Muscle layer of duodenum (tissue), 2 donors: Measurements from ENCODE around the gene RBL1.
"Not testable (repeated sequence)": the region's sequence is repeated elsewhere in the genome, so short reads cannot be mapped to it uniquely, and the experiment has no call there.

Experiments
- H3K27ac ChIP-seq: one replicate; pipeline ENCODE4 v1.7.0; 2013; ENCODE audit warnings: mild to moderate bottlenecking, low read length
- H3K27me3 ChIP-seq: one replicate; pipeline ENCODE4 v1.7.0; 2013; ENCODE audit warnings: low read depth, mild to moderate bottlenecking, control low read depth, low read length
- H3K36me3 ChIP-seq, 2 donors: one replicate each; pipeline ENCODE4 v1.7.0; 2013; ENCODE audit warnings: low read length in 2 of 2, control low read depth in 1 of 2, mild to moderate bottlenecking in 1 of 2; ENCODE audit not compliant: insufficient read depth in 2 of 2, control insufficient read depth in 1 of 2
- H3K4me1 ChIP-seq, 2 donors: one replicate each; pipeline ENCODE4 v1.7.0; 2013; ENCODE audit warnings: low read length in 2 of 2, mild to moderate bottlenecking in 2 of 2, control low read depth in 1 of 2, moderate library complexity in 1 of 2; ENCODE audit not compliant: insufficient read depth in 2 of 2, control insufficient read depth in 1 of 2
- H3K4me3 ChIP-seq, 2 donors: one replicate each; pipeline ENCODE4 v1.7.0; 2013; ENCODE audit warnings: low read length in 2 of 2, low read depth in 1 of 2, mild to moderate bottlenecking in 1 of 2
- H3K9me3 ChIP-seq, 2 donors: one replicate each; pipeline ENCODE4 v1.7.0; 2013; ENCODE audit warnings: low read length in 2 of 2, control low read depth in 1 of 2, mild to moderate bottlenecking in 1 of 2; ENCODE audit not compliant: control insufficient read depth in 1 of 2
- donor health status: healthy.

The RBL1 gene

GRCh38 chr20:37072293-37073196, 23.3 kb downstream of the RBL1 start:
- Histone ChIP-seq H3K36me3 (no peaks in the 10 kb centered on the region), H3K9me3 (no peaks in the 10 kb centered on the region), H3K27ac (no peak overlapping the region)

GRCh38 chr20:37071481-37071911, 24.3 kb downstream of the RBL1 start:
- peaks cover 0 to 2% of the 10 kb centered on the region in 2 donors for H3K36me3 ChIP-seq
- H3K4me3 ChIP-seq, result no peak overlapping the region
- peaks cover 0 to 5% of the 10 kb centered on the region in 2 donors for H3K4me1 ChIP-seq
- H3K27ac ChIP-seq, result no peak overlapping the region
- no peaks in the 10 kb centered on the region for H3K27me3 ChIP-seq
- H3K9me3 ChIP-seq, result no peaks in the 10 kb centered on the region

More at GRCh38 chr20:37072293-37073196, 23.3 kb downstream of the RBL1 start:
- no peaks in the 10 kb centered on the region for H3K27me3 ChIP-seq
- peaks cover 0 to 5% of the 10 kb centered on the region in 2 donors for H3K4me1 ChIP-seq
- H3K4me3 ChIP-seq, result no peak overlapping the region

- H3K9me3 ChIP-seq, H3K4me1 ChIP-seq, H3K27me3 ChIP-seq, H3K27ac ChIP-seq, H3K4me3 ChIP-seq, H3K36me3 ChIP-seq: not testable (repeated sequence)
These were observed 26.2 kb downstream of the RBL1 start for GRCh38 chr20:37069563-37069962.

GRCh38 chr20:37066168-37066567, 29.6 kb downstream of the RBL1 start:
- H3K27me3 ChIP-seq, result no peaks in the 10 kb centered on the region
- H3K27ac ChIP-seq, result no peak overlapping the region
- H3K9me3 ChIP-seq, result no peaks in the 10 kb centered on the region
- H3K36me3 ChIP-seq, result peaks cover 4 to 8% of the 10 kb centered on the region in 2 donors
- H3K4me3 ChIP-seq, result no peak overlapping the region
- no peaks in the 10 kb centered on the region for H3K4me1 ChIP-seq

GRCh38 chr20:37055276-37055675, 40.5 kb downstream of the RBL1 start:
- Histone ChIP-seq H3K27ac (no peak overlapping the region), H3K4me1 (no peaks in the 10 kb centered on the region), H3K27me3 (no peaks in the 10 kb centered on the region), H3K4me3 (no peak overlapping the region), H3K36me3 (peaks cover 10 to 25% of the 10 kb centered on the region in 2 donors), H3K9me3 (no peaks in the 10 kb centered on the region)

- Histone ChIP-seq H3K4me1 (no peaks in the 10 kb centered on the region), H3K9me3 (no peaks in the 10 kb centered on the region), H3K27ac (no peak overlapping the region), H3K4me3 (no peak overlapping the region), H3K36me3 (peaks cover 10 to 17% of the 10 kb centered on the region in 2 donors), H3K27me3 (no peaks in the 10 kb centered on the region)
These were observed 42.4 kb downstream of the RBL1 start for GRCh38 chr20:37053230-37053950.

GRCh38 chr20:37042986-37043972, 52.5 kb downstream of the RBL1 start:
- no peak overlapping the region for H3K27ac ChIP-seq
- H3K27me3 ChIP-seq, result no peaks in the 10 kb centered on the region
- H3K36me3 ChIP-seq, result peaks cover 13 to 32% of the 10 kb centered on the region in 2 donors
- H3K9me3 ChIP-seq, result no peaks in the 10 kb centered on the region
- no peaks in the 10 kb centered on the region for H3K4me1 ChIP-seq
- peak overlapping the region in 1 of 2 donors; percentile 12 for H3K4me3 ChIP-seq

GRCh38 chr20:37039366-37039765, 56.4 kb downstream of the RBL1 start:
- not testable (repeated sequence) for H3K4me3 ChIP-seq, H3K4me1 ChIP-seq, H3K9me3 ChIP-seq, H3K27me3 ChIP-seq, H3K27ac ChIP-seq
- H3K36me3 ChIP-seq, result peaks cover 7 to 25% of the 10 kb centered on the region in 2 donors

- H3K4me1 ChIP-seq, result no peaks in the 10 kb centered on the region
- peaks cover 0 to 23% of the 10 kb centered on the region in 2 donors for H3K36me3 ChIP-seq
- H3K9me3 ChIP-seq, result peaks cover 0 to 5% of the 10 kb centered on the region in 2 donors
- no peak overlapping the region for H3K27ac ChIP-seq
- H3K4me3 ChIP-seq, result no peak overlapping the region
- H3K27me3 ChIP-seq, result no peaks in the 10 kb centered on the region
These were observed 63.7 kb downstream of the RBL1 start for GRCh38 chr20:37032077-37032476.

- Histone ChIP-seq H3K4me3 (no peak overlapping the region), H3K27ac (no peak overlapping the region), H3K27me3 (no peaks in the 10 kb centered on the region), H3K36me3 (peaks cover 9 to 19% of the 10 kb centered on the region in 2 donors), H3K9me3 (no peaks in the 10 kb centered on the region), H3K4me1 (no peaks in the 10 kb centered on the region)
These were observed 75.2 kb downstream of the RBL1 start for GRCh38 chr20:37020636-37021035.
